Endothelial cell of umbilical vein (primary cell): ENCODE measurements around the gene DOCK4.

ENCODE experiments used
- CTCF ChIP-seq, 2 donors: IDR thresholded peaks; 1 replicate in 1 of 2; 2 replicates in 1 of 2; pipeline ENCODE4 v1.5.1; 2011; ENCODE audit warnings: low read length in 2 of 2, mild to moderate bottlenecking in 2 of 2, moderate library complexity in 2 of 2, control low read depth in 1 of 2, inconsistent platforms in 1 of 2, low read depth in 1 of 2; ENCODE audit not compliant: insufficient read depth in 1 of 2; ENCODE audit errors: extremely low read depth in 1 of 2
- POLR2A ChIP-seq: IDR thresholded peaks from 2 replicates; pipeline ENCODE4 v1.6.1; 2012; ENCODE audit warnings: low read depth, mild to moderate bottlenecking, control low read depth, low read length
- POLR2AphosphoS5 ChIP-seq: IDR thresholded peaks from 2 replicates; pipeline ENCODE4 v1.6.1; 2012; ENCODE audit warnings: low read depth, mild to moderate bottlenecking, control low read depth, low read length, moderate library complexity; ENCODE audit not compliant: insufficient read depth

DNA sequence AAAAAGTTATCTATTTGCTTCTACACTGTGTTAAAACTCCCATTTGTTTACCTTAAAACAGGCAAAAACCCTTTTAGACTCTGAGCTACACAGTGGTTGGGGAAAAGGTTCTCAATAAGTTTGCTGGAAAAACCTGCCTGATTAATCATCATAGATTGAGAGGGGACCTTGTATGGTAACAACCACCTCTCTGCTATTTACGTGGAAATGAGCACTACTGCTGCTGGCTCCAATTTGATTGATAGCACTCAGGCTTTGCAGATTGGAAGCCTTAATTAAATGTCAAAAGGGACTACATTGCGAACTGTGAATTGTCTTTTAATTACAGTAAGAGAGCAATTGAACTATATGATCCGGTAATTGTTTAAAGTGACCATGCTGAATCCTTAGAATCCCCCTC is 525.0 kb downstream of the DOCK4 start:
- no peak for TF ChIP-seq CTCF (IDR thresholded peaks at IDR 0.05; ENCODE audit: extremely low read depth in 1 of 2, insufficient read depth in 1 of 2, low read depth in 1 of 2, low read length in 2 of 2)
- TF ChIP-seq POLR2AphosphoS5 = no peak
- TF ChIP-seq POLR2A = no peak
